GM10266 (cell line): ENCODE results near the gene DDX42.

Experiments
- DNase-seq: peaks from one replicate; pipeline ENCODE4 v3.0.0; 2012; ENCODE audit errors: extremely low spot score
- TF ChIP-seq, protein P1 (sequence below): IDR thresholded peaks from 2 replicates; pipeline ENCODE4 v1.5.1; 2012; ENCODE audit warnings: mild to moderate bottlenecking, low read depth; ENCODE audit not compliant: control insufficient read depth, insufficient read depth; ENCODE audit errors: missing control alignments

The DDX42 gene

DNA sequence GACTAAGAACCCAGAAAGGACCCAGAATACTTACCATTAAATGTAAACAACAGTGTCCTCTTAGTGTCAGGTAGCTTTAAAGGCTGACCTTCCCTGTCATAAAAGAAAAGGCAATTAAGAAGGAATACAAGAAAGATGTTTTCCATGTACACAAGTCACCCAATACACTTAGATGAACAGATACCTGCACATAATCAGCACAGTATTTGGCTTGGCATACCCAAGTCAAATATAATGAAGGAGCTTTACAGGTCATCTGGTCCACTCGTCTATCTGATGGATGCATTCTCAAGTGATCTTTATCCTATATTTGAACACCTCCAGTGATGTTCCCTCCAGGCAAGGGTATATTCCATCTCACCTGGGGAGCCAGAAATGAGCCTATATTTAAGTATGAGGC is 21.3 kb upstream of the DDX42 start:
- TF ChIP-seq, protein P1, sequence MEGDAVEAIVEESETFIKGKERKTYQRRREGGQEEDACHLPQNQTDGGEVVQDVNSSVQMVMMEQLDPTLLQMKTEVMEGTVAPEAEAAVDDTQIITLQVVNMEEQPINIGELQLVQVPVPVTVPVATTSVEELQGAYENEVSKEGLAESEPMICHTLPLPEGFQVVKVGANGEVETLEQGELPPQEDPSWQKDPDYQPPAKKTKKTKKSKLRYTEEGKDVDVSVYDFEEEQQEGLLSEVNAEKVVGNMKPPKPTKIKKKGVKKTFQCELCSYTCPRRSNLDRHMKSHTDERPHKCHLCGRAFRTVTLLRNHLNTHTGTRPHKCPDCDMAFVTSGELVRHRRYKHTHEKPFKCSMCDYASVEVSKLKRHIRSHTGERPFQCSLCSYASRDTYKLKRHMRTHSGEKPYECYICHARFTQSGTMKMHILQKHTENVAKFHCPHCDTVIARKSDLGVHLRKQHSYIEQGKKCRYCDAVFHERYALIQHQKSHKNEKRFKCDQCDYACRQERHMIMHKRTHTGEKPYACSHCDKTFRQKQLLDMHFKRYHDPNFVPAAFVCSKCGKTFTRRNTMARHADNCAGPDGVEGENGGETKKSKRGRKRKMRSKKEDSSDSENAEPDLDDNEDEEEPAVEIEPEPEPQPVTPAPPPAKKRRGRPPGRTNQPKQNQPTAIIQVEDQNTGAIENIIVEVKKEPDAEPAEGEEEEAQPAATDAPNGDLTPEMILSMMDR = no peak

DNA sequence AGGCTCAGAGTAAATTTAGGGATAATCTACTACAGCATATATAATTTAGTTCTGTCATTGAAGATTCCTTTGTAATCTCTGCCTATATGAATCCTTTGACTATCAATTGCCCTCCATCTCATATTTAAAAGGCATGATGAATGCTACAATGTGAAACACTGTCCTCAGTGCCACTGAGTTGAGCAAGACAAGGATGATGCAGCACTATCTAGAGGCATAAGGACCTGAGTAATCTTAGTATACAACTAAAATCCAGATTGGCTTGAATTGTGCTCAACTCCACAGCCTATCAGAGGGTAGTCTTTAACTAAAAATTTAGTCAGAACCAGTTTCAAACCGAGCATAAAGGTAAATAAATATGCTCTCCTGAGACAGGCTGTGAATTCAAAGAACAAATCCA is 20.8 kb upstream of the DDX42 start:
- TF ChIP-seq, protein P1 = no peak
- DNase-seq = no peak

More for the DNA sequence above, 21.3 kb upstream of the DDX42 start:
- no peak for DNase-seq

DNA sequence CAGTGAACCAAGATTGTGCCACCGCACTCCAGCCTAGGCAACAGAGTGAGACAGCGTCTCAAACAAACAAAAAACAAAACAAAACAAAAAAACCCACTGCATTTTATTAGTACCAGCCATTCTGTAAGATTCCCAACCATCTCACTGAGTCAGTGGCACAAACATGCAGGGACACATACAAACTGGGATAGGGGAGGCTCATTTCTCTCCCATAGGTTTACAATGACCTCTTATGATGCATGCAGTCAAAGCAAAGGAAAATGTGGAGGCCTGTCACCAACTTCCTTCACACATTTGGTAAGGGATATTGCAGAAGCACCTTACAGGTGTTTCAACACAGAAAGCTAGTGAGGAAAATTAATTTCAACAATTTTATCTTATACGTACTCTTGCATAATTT is 19.9 kb upstream of the DDX42 start:
- TF ChIP-seq, protein P1 = no peak
- DNase-seq = no peak

DNA sequence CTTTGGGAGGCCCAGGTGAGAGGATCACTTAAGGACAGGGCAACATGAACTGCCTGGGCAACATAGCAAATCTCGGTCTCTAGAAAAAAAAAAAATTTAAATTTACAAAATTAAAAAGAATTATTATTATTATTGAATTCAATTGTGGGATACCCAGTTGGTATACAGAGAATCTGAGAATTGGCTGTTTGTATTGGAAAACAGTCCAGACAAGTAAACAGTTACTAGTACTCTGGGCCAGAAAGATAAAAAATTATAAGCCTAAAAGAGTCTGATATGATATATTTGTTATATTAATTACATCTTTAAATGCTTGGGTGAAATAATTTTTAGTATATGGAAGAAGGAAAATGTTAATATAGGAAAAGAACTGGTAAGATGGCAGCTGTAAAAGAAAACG is 15.5 kb upstream of the DDX42 start:
- TF ChIP-seq, protein P1 = no peak
- no peak for DNase-seq

DNA sequence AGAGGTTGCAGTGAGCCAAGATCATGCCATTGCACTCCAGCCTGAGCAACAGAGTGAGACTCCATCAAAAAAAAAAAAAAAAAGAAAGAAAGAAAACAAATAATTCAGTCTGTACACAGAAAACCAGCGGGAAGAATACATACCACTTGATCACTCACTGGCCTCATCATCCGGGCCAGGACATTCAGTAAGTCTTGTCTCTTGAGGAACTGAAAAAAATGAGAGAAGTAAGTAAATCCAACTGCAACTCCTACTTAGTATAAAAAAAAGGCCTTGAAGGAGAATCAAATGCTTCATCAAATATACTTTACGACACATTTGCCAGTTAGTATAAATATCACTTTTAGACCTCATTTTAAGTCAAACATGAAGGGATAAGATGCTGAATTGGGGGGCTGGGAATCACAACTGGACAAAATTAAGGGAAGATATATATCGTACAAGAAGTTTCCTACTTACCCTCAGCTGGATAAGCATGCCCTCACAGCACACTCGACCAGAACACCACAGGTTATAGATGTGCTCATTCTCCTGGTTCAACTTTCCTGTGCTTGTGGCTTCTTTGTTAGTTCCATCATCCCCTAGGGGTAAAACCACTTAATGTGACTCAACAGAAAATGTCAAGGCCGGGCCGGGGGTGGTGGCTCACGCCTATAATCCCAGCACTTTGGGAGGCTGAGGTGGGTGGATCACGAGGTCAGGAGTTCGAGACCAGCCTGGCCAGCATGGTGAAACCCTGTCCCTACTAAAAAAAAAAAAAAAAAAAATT is 13.0 kb upstream of the DDX42 start:
- no peak for DNase-seq
- TF ChIP-seq, protein P1 = no peak

DNA sequence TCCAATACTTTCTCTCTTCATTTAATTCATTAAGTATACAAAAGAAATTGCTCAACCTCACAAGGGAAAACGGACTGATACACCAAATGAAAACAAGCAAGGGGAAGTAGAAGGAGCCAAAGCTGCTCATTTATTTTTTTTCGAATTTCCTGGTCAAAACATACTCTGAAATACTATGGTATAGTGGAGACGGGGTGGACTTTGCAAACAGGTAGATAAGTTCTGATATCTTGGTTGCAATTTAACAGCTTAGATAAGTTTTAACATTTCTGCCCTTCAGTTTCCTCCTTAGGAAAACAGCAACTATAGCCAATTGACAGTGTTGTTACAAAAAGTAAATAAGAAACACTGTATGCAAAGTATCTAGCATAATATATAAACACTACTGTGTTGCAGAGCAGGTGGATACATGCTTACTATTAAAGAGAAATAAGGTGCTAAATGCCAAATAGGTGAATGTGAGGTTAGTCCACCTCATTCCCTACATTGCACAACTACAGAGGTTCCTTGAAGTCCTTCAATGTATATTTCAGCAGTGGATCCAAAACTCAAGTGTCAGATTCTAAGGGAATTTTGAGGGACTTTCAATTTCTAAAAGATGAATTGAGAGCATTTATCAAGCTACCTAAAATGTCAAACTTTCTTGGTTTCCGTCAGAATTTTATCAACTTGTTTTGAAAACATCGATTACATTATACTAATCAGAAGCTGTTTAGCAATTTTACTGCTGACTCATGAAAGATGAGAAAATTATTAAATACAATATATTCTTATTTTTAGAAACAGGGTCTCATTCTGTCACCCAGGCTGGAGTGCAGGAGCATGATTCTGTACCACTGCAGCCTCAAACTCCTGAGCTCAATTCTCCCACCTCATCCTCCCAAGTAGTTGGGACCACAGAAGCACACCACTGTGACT is 11.6 kb upstream of the DDX42 start:
- TF ChIP-seq, protein P1 = no peak
- DNase-seq = no peak

DNA sequence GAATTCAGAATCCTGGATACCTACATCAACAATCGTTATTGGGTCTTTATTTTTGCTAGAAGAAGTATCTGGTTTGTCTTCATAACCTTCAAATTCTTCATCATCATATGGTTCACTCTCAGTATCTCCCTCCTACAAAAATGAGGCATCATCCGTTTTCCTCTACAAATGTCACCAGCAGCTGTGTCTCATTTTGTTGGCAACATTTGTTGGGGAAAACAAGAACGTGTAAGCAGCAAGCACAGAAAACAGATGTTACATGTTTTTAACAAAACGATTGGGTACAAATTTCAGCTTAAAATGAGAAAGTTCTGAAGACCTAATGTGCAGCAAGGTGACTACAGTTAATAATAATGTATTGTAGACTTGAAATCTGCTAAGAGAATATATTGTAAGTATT is 9.3 kb upstream of the DDX42 start:
- TF ChIP-seq, protein P1 = no peak
- DNase-seq = no peak
